HCT116 (cell line): ENCODE results near the gene CA7. TPM values are rescaled to one million over a fixed set of nuclear protein-coding genes. Genes with fewer than 3 reads are reported as not detected.

Source experiments
- ATAC-seq: fragments of 200-7000 bp; cut with Tn5 transposase; 2 replicates; pipeline ENCODE4 v1.9.1; 2020; ENCODE audit warnings: mild to moderate bottlenecking, moderate library complexity
- BruUV-seq: library from RNA; stranded (reverse); fragments of 400-500 nt; replicated peaks from 2 replicates; lab custom pipeline; 2021; lab: Mats Ljungman, UMichigan
- CTCF ChIA-PET: fragments of 300-600 bp; sonication (Branson Sonifier 250); formaldehyde crosslinking; loops from one replicate; lab custom pipeline; 2021; ENCODE audit warnings: antibody characterized with exemption; lab: Charles Lee
- POLR2A ChIA-PET: fragments of 300-600, 350-600 bp; sonication (Branson Sonifier 250); formaldehyde crosslinking; loops from one replicate; lab custom pipeline; 2021; ENCODE audit warnings: antibody characterized with exemption; lab: Charles Lee
- RAD21 ChIA-PET, 2 experiments: fragments of 300-600 bp; sonication (Branson Sonifier 250); formaldehyde crosslinking; loops; one replicate each; lab custom pipeline; 2023; ENCODE audit warnings: low total read pairs in 2 of 2; ENCODE audit not compliant: uncharacterized antibody in 2 of 2, unreplicated experiment in 2 of 2, low non-redundant PET in 1 of 2; lab: Charles Lee
- DNase-seq: peaks from one replicate; pipeline ENCODE4 v3.0.0-alpha.2; 2010; ENCODE audit warnings: low read depth, low spot score
- H2AFZ ChIP-seq: fragments of 200-600 bp; shearing (Covaris generic), sonication (generic); 2 replicates; pipeline ENCODE4 v1.6.1; 2017; ENCODE audit warnings: low read depth, mixed run types, mixed read lengths, antibody characterized with exemption, low read length; ENCODE audit not compliant: poor library complexity, severe bottlenecking
- H3K27ac ChIP-seq: 2 replicates; pipeline ENCODE4 v1.5.1; 2012; ENCODE audit warnings: low read depth, low read length
- H3K27me3 ChIP-seq: fragments of 200-600 bp; sonication (generic); 2 replicates; pipeline ENCODE4 v1.6.1; 2016; ENCODE audit warnings: mixed run types, low read length, mixed read lengths; ENCODE audit not compliant: insufficient read depth
- H3K36me3 ChIP-seq, 2 experiments: fragments of 200-500 bp in 1 of 2; fragments of 200-600 bp in 1 of 2; sonication (Bioruptor generic) in 1 of 2; sonication (generic) in 1 of 2; 2 replicates each; pipeline versions ENCODE4 v1.5.1 to v1.6.1; 2014 to 2016; ENCODE audit warnings: low read length in 2 of 2, inconsistent platforms in 1 of 2, mixed read lengths in 1 of 2, mixed run types in 1 of 2; ENCODE audit not compliant: insufficient read depth in 2 of 2, control insufficient read depth in 1 of 2
- H3K4me1 ChIP-seq, 2 experiments: fragments of 200-600 bp in 1 of 2; sonication (generic) in 1 of 2; 2 replicates each; pipeline versions ENCODE4 v1.5.1 to v1.6.1; 2012 to 2017; ENCODE audit warnings: low read length in 2 of 2, inconsistent platforms in 1 of 2, mild to moderate bottlenecking in 1 of 2, mixed read lengths in 1 of 2, mixed run types in 1 of 2, moderate library complexity in 1 of 2; ENCODE audit not compliant: insufficient read depth in 2 of 2, control insufficient read depth in 1 of 2
- H3K4me2 ChIP-seq: fragments of 200-600 bp; sonication (generic); 2 replicates; pipeline ENCODE4 v1.6.1; 2017; ENCODE audit warnings: mixed run types, low read length, mixed read lengths
- H3K4me3 ChIP-seq, 2 experiments: fragments of 200-600 bp in 1 of 2; sonication (generic) in 1 of 2; replicated peaks in 1 of 2; 2 replicates each; pipeline ENCODE4 v1.5.1; 2011 to 2016; ENCODE audit warnings: low read length in 2 of 2, control low read depth in 1 of 2, low read depth in 1 of 2, mild to moderate bottlenecking in 1 of 2, mixed read lengths in 1 of 2, mixed run types in 1 of 2
- H3K79me2 ChIP-seq: fragments of 200-600 bp; sonication (generic); 2 replicates; pipeline ENCODE4 v1.6.1; 2017; ENCODE audit warnings: mild to moderate bottlenecking, mixed run types, low read length, moderate library complexity, mixed read lengths; ENCODE audit not compliant: insufficient read depth
- H3K9ac ChIP-seq: fragments of 200-600 bp; sonication (generic); 2 replicates; pipeline ENCODE4 v1.6.1; 2016; ENCODE audit warnings: low read length, mixed read lengths
- H3K9me2 ChIP-seq: fragments of 200-600 bp; sonication (generic), shearing (Covaris generic); 2 replicates; pipeline ENCODE4 v1.6.1; 2017; ENCODE audit warnings: mixed run types, mild to moderate bottlenecking, moderate library complexity; ENCODE audit not compliant: insufficient read depth
- H3K9me3 ChIP-seq, 2 experiments: fragments of 200-500 bp in 1 of 2; fragments of 200-600 bp in 1 of 2; sonication (Bioruptor generic) in 1 of 2; sonication (generic) in 1 of 2; 2 replicates each; pipeline ENCODE4 v1.6.1; 2014 to 2017; ENCODE audit warnings: low read length in 2 of 2, mixed read lengths in 2 of 2, inconsistent platforms in 1 of 2, low read depth in 1 of 2, mild to moderate bottlenecking in 1 of 2, mixed run types in 1 of 2, moderate library complexity in 1 of 2; ENCODE audit not compliant: control insufficient read depth in 1 of 2, insufficient read depth in 1 of 2
- H4K20me1 ChIP-seq: fragments of 200-600 bp; sonication (generic), shearing (Covaris generic); 2 replicates; pipeline ENCODE4 v1.6.1; 2017; ENCODE audit warnings: mixed run types, mild to moderate bottlenecking, moderate library complexity; ENCODE audit not compliant: insufficient read depth
- ATF3 ChIP-seq: IDR thresholded peaks from 2 replicates; pipeline ENCODE4 v1.6.1; 2012
- EZH2phosphoT487 ChIP-seq: fragments of 200-600 bp; IDR thresholded peaks from 2 replicates; pipeline ENCODE4 v1.6.1; 2018; ENCODE audit warnings: antibody characterized with exemption, borderline replicate concordance
- JUND ChIP-seq: IDR thresholded peaks from 2 replicates; pipeline ENCODE4 v1.6.1; 2012
- POLR2AphosphoS5 ChIP-seq: IDR thresholded peaks from 2 replicates; pipeline ENCODE4 v1.6.1; 2011; ENCODE audit warnings: mild to moderate bottlenecking, low read depth, low read length, moderate library complexity
- RAD21 ChIP-seq: IDR thresholded peaks from 2 replicates; pipeline ENCODE4 v1.6.1; 2012; ENCODE audit warnings: low read depth, mild to moderate bottlenecking
- SIN3A ChIP-seq: IDR thresholded peaks from 2 replicates; pipeline ENCODE4 v1.6.1; 2012; ENCODE audit warnings: low read depth
- ZBTB33 ChIP-seq: IDR thresholded peaks from 2 replicates; pipeline ENCODE4 v1.6.1; 2011; ENCODE audit warnings: mild to moderate bottlenecking, low read length, moderate library complexity; ENCODE audit not compliant: insufficient replicate concordance; ENCODE audit errors: extremely low read depth
- ZNF274 ChIP-seq: fragments of 200-500 bp; sonication (Bioruptor generic); IDR thresholded peaks from 2 replicates; pipeline ENCODE4 v1.6.1; 2014; ENCODE audit warnings: mild to moderate bottlenecking, low read depth, low read length, inconsistent platforms
- intact Hi-C: fragments of 100-400 bp; cut with micrococcal nuclease; formaldehyde crosslinking; loops from 2 replicates; pipeline ENCODE4 v1.10.0; 2022
- total RNA-seq: library from RNA; stranded (reverse); gene quantifications from one replicate; pipeline ENCODE4 v1.2.1, GENCODE V29; 2021; ENCODE audit not compliant: unreplicated experiment
- TF ChIP-seq, protein P1 (sequence below): IDR thresholded peaks from 2 replicates; pipeline ENCODE4 v1.6.1; 2012

Gene CA7
- total RNA-seq, 1 experiment from 2014 or later = not detected

DNA sequence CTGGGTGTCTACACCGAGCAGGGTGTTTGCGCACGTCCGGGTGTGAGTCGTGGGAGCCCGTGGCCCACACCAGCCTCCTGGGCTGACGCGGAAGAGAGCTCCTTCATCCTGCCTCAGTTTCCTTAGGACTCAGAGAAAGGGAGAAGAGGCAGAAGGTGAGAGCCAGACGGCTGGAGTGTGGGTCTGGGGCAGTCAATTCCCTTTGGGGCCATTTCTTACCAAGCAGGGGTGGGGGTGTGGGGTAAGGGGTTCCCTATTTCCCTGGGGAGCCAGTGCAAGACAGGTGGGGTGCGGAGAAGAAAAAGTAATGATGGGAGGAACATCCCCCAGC lies 831 bp downstream of the CA7 start:
- Histone ChIP-seq H3K27ac (no peak overlapping the region), H3K9me3 (no peaks in the 10 kb centered on the region), H3K79me2 (no peaks in the 10 kb centered on the region), H3K27me3 (no peaks in the 10 kb centered on the region), H3K4me3 (no peak overlapping the region), H2AFZ (no peak overlapping the region), H3K36me3 (no peaks in the 10 kb centered on the region), H4K20me1 (no peaks in the 10 kb centered on the region), H3K4me1 (peaks cover 7 to 16% of the 10 kb centered on the region in 2 experiments; a peak in 3 of 4 replicates), H3K9ac (no peak overlapping the region), H3K4me2 (no peak overlapping the region), H3K9me2 (no peaks in the 10 kb centered on the region)
- intact Hi-C loops = no loop called here
- POLR2A ChIA-PET = no interaction called here
- DNase-seq (no peak), ATAC-seq (no peak)
- no TSS peak for BruUV-seq
- CTCF ChIA-PET = interaction anchor here (1.0 to 3.7 kb wide), 2 partner anchors 14 to 24 kb away, joined by 3 to 29 read pairs; partner anchors contain the start of gene NAE1
- RAD21 ChIA-PET = no interaction called here
- no peak for TF ChIP-seq ZNF274
- no peak for TF ChIP-seq RAD21
- TF ChIP-seq, protein P1, sequence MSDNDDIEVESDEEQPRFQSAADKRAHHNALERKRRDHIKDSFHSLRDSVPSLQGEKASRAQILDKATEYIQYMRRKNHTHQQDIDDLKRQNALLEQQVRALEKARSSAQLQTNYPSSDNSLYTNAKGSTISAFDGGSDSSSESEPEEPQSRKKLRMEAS = no peak
- TF ChIP-seq EZH2phosphoT487 = no peak
- TF ChIP-seq SIN3A = no peak
- no peak for TF ChIP-seq ATF3
- no peak for TF ChIP-seq JUND
- TF ChIP-seq POLR2AphosphoS5 = no peak
- TF ChIP-seq ZBTB33 = no peak
